HUES64 (cell line): ENCODE data around the gene PKMYT1.

Experiments used
- H3K27ac ChIP-seq: 2 replicates; pipeline ENCODE4 v1.7.0; 2013; ENCODE audit warnings: low read depth, low read length, inconsistent platforms
- H3K27me3 ChIP-seq: 2 replicates; pipeline ENCODE4 v1.6.1; 2013; ENCODE audit warnings: mild to moderate bottlenecking, low read length; ENCODE audit not compliant: insufficient read depth
- H3K36me3 ChIP-seq: 2 replicates; pipeline ENCODE4 v1.6.1; 2013; ENCODE audit warnings: mild to moderate bottlenecking, low read length; ENCODE audit not compliant: insufficient read depth
- H3K4me1 ChIP-seq: 2 replicates; pipeline ENCODE4 v1.6.1; 2013; ENCODE audit warnings: mild to moderate bottlenecking, low read length, moderate library complexity; ENCODE audit not compliant: insufficient read depth
- H3K4me3 ChIP-seq: 2 replicates; pipeline ENCODE4 v1.5.1; 2013; ENCODE audit warnings: mild to moderate bottlenecking, low read length, moderate library complexity
- H3K9ac ChIP-seq: 2 replicates; pipeline ENCODE4 v1.6.1; 2013; ENCODE audit warnings: mild to moderate bottlenecking, low read depth, low read length
- H3K9me3 ChIP-seq: 2 replicates; pipeline ENCODE4 v1.6.1; 2013; ENCODE audit warnings: low read depth, low read length; ENCODE audit not compliant: insufficient read depth
- WGBS: fragments of 150-250, 120-280 bp; methylation state at CpG from one replicate; pipeline ENCODE4 v1.1.7; 2013; ENCODE audit warnings: missing lambda C conversion rate; 5-methylcytosine and 5-hydroxymethylcytosine counted together

PKMYT1 gene

DNA sequence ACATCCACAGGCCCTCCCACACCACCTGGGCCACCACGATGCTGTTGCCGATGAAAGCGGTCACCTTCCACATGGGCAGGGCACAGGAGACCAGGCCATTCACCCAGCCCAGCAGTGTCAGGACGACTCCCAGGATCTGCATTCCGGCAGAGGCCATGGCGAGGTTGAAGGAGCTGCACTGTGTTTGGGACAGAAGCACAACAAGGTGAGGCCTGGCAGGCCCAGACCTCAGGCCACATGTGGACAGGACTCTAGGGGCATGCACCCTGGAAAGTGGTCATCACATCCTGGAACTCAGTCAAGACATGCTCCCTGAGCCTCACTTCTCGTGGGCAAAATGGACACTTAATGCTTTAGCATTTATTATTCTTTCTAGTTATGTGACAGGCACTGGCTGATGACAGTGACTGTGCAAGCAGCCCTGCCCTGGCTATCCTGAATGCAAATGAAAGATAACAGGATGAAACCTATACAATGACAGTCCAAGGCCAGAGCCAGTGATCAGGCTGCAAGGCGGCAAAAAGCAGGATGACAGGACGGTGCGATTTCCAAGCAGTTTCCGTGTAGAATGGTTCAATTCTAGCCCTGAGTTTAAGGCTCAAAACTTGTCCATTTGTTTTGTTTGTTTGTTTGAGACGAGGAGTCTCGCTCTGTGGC, 35.7 kb upstream of the PKMYT1 start:
- H3K4me3 ChIP-seq, result peak overlapping the region; percentile 29
- H3K36me3 ChIP-seq, result peaks cover 21% of the 10 kb centered on the region
- H3K4me1 ChIP-seq, result peaks cover 28% of the 10 kb centered on the region
- WGBS, result 85% methylated on average over 13 of the region's 13 CpGs
- H3K27me3 ChIP-seq, result peaks cover 18% of the 10 kb centered on the region
- peak overlapping the region; percentile 24; the same call in 1 of the 2 replicates for H3K27ac ChIP-seq
- H3K9me3 ChIP-seq, result no peaks in the 10 kb centered on the region
- H3K9ac ChIP-seq, result no peak overlapping the region

DNA sequence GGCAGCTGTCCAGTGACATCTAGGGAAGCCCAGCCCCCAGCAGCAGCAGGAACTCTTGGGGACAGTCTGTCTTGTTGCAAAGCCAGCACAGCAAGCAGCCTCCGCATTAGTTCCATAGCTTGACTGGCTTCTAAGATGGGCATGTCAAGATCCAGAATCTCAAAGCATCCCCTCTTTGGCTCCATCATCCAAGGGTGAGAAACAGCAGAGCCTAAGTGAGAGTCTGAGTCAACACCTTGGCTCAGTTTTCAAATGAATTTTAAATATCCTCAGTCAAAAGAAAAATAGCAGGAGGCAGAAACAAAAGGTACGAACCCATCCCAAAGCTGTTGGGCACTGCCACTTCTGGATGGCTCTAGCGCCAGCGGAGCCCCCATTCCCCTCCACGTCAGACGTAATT, 34.7 kb upstream of the PKMYT1 start:
- Histone ChIP-seq H3K9ac (no peak overlapping the region), H3K4me3 (no peak overlapping the region), H3K4me1 (peaks cover 28% of the 10 kb centered on the region), H3K36me3 (peaks cover 21% of the 10 kb centered on the region), H3K27ac (no peak overlapping the region), H3K9me3 (no peaks in the 10 kb centered on the region), H3K27me3 (peaks cover 18% of the 10 kb centered on the region)
- WGBS, result 90% methylated on average over 6 of the region's 6 CpGs

DNA sequence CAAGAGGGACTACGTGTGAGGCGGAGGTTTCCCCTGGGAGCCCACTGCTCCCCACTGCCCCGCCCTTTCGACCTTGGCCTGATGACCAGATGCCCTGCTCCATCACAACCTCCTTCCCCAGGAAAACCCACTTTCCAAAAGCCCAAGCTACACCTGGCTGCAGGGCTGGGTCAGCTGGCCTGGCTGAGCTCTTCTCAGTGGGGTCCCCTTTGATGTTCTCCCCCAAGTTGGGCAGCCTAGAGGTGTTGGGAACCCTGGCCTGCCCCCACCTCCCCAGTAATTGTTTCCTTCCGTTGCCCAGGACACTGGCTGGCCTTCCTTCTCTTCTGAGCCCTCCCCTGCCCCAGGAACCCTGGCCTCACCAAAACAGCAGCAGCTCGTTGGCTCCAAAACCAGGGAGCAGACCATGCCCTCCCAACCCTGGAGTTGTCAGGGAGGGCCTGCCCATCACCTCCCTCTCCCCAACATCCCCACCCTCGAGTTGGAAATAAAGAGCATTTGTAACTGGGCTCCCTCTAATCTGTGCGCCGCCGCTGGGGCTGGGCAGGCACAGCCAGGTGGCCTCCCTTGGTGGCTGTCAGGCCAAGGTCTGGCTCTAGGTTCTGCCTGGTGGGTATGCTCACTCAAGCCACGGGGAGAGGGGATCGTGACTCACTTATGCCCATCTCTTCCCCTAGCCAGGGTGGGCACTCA, 33.9 kb upstream of the PKMYT1 start:
- WGBS, result 70% methylated on average over 12 of the region's 12 CpGs
- H3K4me1 ChIP-seq, result peaks cover 34% of the 10 kb centered on the region
- no peak overlapping the region for H3K9ac ChIP-seq

DNA sequence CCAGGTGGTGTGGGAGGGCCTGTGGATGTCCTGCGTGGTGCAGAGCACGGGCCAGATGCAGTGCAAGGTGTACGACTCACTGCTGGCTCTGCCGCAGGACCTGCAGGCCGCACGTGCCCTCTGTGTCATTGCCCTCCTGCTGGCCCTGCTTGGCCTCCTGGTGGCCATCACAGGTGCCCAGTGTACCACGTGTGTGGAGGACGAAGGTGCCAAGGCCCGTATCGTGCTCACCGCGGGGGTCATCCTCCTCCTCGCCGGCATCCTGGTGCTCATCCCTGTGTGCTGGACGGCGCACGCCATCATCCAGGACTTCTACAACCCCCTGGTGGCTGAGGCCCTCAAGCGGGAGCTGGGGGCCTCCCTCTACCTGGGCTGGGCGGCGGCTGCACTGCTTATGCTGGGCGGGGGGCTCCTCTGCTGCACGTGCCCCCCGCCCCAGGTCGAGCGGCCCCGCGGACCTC, 33.3 kb upstream of the PKMYT1 start:
- peaks cover 40% of the 10 kb centered on the region for H3K4me1 ChIP-seq
- H3K27me3 ChIP-seq, result peaks cover 18% of the 10 kb centered on the region
- 59% methylated on average over 27 of the region's 27 CpGs for WGBS

More for the DNA sequence above, 33.9 kb upstream of the PKMYT1 start:
- H3K4me3 ChIP-seq, result no peak overlapping the region
- peaks cover 21% of the 10 kb centered on the region for H3K36me3 ChIP-seq
- no peaks in the 10 kb centered on the region for H3K9me3 ChIP-seq
- peaks cover 18% of the 10 kb centered on the region for H3K27me3 ChIP-seq
- no peak overlapping the region; the same call in 1 of the 2 replicates for H3K27ac ChIP-seq

DNA sequence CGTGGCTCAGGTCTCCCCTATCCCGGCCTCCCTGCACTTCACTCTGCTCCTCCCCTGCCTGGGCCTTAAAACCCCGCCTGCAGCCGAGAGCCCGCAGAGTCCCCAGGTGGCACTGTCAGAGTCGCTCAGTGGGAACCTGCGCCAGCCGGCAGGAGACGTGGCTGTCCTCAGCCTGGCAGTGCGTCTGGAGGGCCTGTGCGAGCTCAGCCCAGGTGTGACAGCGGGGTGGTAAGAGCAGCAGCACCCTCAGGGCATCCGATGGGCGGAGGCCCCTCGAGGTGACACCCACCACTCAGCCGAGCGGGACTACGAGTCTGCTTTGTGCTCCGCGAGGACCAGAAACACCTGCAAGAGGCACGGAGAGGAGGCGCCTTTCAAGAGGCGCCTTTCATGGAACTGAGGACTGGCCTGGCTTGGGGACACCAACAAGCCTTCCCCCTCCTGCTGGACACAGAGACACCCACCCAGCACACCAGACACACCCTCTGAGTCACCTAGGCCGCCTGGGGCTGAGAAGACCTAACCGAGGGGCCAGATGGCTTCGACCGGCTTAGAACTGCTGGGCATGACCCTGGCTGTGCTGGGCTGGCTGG, 32.7 kb upstream of the PKMYT1 start, which contains the start of gene CLDN9:
Gene CLDN9 (plus strand): TSS at position 96 of the 593 bp plus-strand sequence. CDS start 440 bp downstream, at position 536.
- Histone ChIP-seq H3K4me1 (peaks cover 40% of the 10 kb centered on the region), H3K36me3 (peaks cover 21% of the 10 kb centered on the region), H3K27me3 (peaks cover 18% of the 10 kb centered on the region), H3K9me3 (no peaks in the 10 kb centered on the region), H3K4me3 (peak within 1 kb of the TSS; percentile 56), H3K9ac (no peak within 1 kb of the TSS), H3K27ac (peak within 1 kb of the TSS; percentile 24; the same call in 1 of the 2 replicates)
- WGBS, result 15% methylated on average over 27 of the region's 27 CpGs

More for the DNA sequence above, 33.3 kb upstream of the PKMYT1 start:
- no peak overlapping the region for H3K4me3 ChIP-seq
- no peaks in the 10 kb centered on the region for H3K9me3 ChIP-seq
- peaks cover 21% of the 10 kb centered on the region for H3K36me3 ChIP-seq
- no peak overlapping the region for H3K9ac ChIP-seq
- no peak overlapping the region; the same call in 1 of the 2 replicates for H3K27ac ChIP-seq

DNA sequence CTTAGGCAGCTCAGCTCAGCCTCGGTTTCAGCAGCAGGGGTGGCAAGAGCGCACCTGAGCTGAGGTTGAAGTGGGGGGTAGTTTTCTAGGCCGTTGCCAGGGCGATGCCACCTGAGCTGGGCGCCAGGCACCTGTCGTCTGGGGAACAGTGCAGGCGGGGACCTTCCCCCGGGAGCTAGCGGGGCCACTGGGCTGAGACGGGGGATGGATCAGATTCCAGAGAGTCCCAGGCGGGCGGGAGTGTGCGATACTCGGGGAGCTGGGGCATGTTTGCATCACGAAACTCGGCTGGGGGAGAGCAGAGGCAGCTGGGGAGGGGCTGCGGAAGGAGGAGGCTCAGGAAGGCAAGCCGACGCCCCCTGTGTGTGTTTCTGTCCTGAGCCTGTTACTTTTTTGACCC, 32.0 kb upstream of the PKMYT1 start:
- no peak overlapping the region; the same call in 1 of the 2 replicates for H3K27ac ChIP-seq
- H3K9ac ChIP-seq, result no peak overlapping the region
- H3K9me3 ChIP-seq, result no peaks in the 10 kb centered on the region
- WGBS, result 21% methylated on average over 19 of the region's 19 CpGs
- H3K36me3 ChIP-seq, result peaks cover 21% of the 10 kb centered on the region
- peaks cover 18% of the 10 kb centered on the region for H3K27me3 ChIP-seq
- H3K4me1 ChIP-seq, result peaks cover 46% of the 10 kb centered on the region
- peak overlapping the region; percentile 56 for H3K4me3 ChIP-seq

DNA sequence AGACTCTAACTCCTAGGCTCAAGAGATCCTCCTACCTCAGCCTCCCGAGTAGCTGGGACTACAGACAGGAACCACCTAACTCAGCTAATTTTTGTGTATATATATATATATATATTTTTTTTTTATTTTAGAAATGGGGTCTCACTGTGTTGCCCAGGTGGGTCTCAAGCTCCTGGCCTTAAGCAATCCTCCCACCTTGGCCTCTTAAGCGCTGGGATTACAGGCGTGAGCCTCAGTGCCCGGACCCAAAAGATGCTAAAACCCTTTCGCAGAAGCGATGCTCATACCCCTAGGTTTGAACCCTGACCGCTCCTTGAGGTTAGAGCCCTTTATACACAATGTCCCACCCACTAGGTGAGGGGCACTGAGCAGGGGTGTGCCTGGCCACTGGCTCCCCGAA, 30.3 kb upstream of the PKMYT1 start:
- H3K9ac ChIP-seq, result no peak overlapping the region
- no peaks in the 10 kb centered on the region for H3K9me3 ChIP-seq
- peaks cover 13% of the 10 kb centered on the region for H3K36me3 ChIP-seq
- 96% methylated on average over 7 of the region's 8 CpGs for WGBS
- H3K4me3 ChIP-seq, result peak overlapping the region; percentile 44; the same call in 1 of the 2 replicates
- peaks cover 18% of the 10 kb centered on the region for H3K27me3 ChIP-seq
- peak overlapping the region; percentile 98; the same call in 1 of the 2 replicates for H3K27ac ChIP-seq
- H3K4me1 ChIP-seq, result peaks cover 56% of the 10 kb centered on the region

DNA sequence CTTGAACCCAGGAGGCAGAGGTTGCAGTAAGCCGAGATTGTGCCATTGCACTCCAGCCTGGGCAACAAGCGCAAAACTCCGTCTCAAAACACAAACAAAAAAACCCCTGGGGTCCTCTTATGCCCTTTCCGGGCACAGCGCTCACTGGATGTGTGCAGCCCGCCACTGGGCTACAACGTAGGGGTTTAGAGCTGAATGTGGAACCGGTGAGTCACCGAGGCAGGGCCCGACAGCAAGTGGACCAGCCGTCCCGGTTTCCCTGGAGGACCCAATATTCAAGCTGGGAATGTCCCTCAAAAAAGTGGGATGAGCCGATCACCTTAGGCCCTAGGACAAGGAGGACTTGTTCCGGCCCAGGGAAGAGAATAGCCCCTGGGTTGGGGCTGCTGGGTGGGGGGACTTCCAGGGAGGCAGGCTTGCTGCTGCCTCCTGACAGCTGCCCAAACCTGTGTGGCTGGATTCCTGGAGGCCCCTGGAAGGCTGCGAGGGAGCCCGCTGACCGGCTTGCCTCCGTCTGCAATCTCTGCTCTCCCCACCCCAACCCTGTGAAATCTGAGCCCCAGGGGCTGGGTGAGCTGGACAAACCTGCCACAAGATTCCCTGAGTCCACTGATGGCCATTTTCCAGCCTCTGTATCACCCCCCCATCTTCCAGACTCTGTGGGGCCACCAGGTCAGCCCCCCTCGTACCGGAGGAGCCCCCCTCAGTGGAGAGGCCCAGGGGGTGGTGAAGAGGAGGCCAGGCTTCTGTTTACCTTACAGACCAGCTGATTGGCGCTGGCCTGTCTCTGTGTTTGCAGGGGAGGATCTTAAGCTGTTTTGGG, 29.5 kb upstream of the PKMYT1 start:
- no peaks in the 10 kb centered on the region for H3K9me3 ChIP-seq
- peaks cover 56% of the 10 kb centered on the region for H3K4me1 ChIP-seq
- WGBS, result 25% methylated on average over 21 of the region's 21 CpGs
- H3K4me3 ChIP-seq, result peak overlapping the region; percentile 44
- H3K27me3 ChIP-seq, result peaks cover 18% of the 10 kb centered on the region
- peaks cover 6% of the 10 kb centered on the region; the same call in 1 of the 2 replicates for H3K36me3 ChIP-seq
- peak overlapping the region; percentile 98 for H3K27ac ChIP-seq
- H3K9ac ChIP-seq, result peak overlapping the region; percentile 65

DNA sequence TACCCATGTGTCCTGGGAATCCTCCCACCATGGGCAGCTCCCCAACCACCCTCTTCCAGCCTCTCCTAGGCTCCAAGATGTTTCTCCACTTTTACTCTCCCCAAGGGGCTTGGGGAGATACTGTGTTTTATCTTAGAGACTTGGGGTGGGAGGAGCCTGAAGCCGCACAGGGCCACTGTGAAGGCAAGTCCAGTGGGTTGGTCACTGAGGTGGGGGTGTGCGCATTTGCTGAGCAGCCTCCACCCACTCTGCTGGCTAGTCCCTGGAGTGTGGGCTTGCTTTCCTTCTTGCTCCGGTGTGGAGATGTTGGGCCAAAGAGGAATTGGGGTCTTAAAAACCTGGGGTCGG, 28.4 kb upstream of the PKMYT1 start:
- Histone ChIP-seq H3K9me3 (no peaks in the 10 kb centered on the region), H3K9ac (peak overlapping the region; percentile 65), H3K36me3 (no peaks in the 10 kb centered on the region), H3K27ac (peak overlapping the region; percentile 98), H3K27me3 (peaks cover 16% of the 10 kb centered on the region), H3K4me1 (peaks cover 49% of the 10 kb centered on the region), H3K4me3 (peak overlapping the region; percentile 44; the same call in 1 of the 2 replicates)
- 36% methylated on average over 4 of the region's 4 CpGs for WGBS

DNA sequence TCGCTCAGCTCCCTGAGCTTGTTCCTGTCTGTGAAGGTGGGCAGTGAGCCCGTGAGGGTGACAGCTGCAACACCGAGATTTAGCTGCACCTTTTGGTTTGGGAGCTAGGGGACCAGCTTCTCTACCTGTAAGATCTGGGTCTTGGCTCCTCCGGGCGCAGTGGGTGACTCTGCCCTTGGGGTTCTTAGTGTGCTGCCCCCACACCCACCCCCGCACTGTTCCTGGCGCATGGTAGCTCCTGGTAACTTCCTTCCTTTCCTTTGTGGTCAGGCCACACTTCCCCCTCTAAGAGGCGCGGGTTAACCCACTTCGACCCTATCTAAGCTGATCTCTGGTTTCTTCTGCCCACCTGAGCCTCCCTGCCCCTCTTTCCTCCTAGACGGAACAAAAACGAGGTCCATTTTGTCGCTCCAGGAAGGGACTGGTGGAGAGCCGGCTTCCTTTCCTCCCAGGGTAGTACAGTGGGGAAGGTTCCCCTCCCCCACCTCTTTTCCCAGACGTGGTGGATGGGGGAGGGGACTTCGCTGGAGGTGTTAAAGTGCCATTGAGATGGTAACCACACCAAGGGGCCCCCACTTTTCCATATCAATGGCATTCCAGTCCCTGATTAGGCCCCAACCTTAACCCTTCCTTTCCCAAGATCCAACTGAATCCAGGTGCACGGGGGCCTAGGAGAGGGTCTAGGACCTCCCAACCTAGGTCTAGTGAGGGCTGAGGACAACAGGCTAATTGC, 27.9 kb upstream of the PKMYT1 start:
- peak overlapping the region; percentile 86 for H3K9ac ChIP-seq
- peaks cover 11% of the 10 kb centered on the region for H3K27me3 ChIP-seq
- H3K36me3 ChIP-seq, result no peaks in the 10 kb centered on the region
- peak overlapping the region; percentile 44 for H3K4me3 ChIP-seq
- no peaks in the 10 kb centered on the region for H3K9me3 ChIP-seq
- peak overlapping the region; percentile 98 for H3K27ac ChIP-seq
- peaks cover 44% of the 10 kb centered on the region for H3K4me1 ChIP-seq
- 3% methylated on average over 13 of the region's 17 CpGs for WGBS
